ENCODE results near the gene OR1J4.

The OR1J4 gene, protein sequence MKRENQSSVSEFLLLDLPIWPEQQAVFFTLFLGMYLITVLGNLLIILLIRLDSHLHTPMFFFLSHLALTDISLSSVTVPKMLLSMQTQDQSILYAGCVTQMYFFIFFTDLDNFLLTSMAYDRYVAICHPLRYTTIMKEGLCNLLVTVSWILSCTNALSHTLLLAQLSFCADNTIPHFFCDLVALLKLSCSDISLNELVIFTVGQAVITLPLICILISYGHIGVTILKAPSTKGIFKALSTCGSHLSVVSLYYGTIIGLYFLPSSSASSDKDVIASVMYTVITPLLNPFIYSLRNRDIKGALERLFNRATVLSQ

DNA sequence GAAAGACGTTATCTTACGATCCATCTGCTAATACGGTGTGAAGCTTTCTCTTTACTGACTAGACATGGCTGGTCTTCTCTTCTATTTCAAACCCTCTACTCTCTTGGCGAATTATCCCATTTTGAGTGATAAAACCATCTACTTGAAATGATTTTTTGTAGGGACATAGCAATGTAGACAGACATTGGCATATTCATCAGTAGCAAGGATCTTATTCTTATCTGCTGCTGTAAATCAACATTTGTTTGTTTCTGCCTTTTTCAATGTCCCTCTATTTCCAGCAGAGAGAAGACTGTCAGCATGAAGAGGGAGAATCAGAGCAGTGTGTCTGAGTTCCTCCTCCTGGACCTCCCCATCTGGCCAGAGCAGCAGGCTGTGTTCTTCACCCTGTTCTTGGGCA is at the start of gene OR1J4:
TSS of gene OR1J4 (plus strand) at position 301 of the 400 bp plus-strand sequence. CDS start at position 301, 0 bp downstream.
- no peak within 1 kb of the TSS for H3K4me3 ChIP-seq (ENCODE audit: low read depth, low read length)
- no peak for DNase-seq (ENCODE audit: low read depth)
- TF ChIP-seq, protein P1, sequence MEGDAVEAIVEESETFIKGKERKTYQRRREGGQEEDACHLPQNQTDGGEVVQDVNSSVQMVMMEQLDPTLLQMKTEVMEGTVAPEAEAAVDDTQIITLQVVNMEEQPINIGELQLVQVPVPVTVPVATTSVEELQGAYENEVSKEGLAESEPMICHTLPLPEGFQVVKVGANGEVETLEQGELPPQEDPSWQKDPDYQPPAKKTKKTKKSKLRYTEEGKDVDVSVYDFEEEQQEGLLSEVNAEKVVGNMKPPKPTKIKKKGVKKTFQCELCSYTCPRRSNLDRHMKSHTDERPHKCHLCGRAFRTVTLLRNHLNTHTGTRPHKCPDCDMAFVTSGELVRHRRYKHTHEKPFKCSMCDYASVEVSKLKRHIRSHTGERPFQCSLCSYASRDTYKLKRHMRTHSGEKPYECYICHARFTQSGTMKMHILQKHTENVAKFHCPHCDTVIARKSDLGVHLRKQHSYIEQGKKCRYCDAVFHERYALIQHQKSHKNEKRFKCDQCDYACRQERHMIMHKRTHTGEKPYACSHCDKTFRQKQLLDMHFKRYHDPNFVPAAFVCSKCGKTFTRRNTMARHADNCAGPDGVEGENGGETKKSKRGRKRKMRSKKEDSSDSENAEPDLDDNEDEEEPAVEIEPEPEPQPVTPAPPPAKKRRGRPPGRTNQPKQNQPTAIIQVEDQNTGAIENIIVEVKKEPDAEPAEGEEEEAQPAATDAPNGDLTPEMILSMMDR (IDR thresholded peaks at IDR 0.05; ENCODE audit: low read depth, low read length, missing control alignments): no peak
- in situ Hi-C loops (cut with HindIII; ENCODE audit: low sequenced_read_pairs): no loop called here

DNA sequence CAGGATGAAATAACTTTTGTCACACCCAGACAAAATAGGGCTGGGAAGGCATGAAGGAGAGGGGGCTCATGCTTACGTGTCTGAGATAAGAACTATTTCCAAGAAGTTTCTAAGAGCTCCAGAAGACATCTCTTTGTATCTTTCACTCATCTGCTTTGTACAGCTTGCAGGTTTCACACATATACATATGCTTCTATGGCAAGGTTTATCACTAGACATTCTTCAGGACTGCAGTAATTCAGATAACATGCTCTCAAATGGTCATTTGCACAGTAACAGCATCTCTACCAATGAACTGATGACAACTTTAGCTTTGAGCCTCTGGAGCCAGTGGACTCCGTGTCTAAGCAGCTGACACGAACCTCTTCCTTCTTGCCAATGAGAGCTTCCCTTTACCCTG is 44.4 kb upstream of the OR1J4 start:
- in situ Hi-C loops (cut with HindIII; ENCODE audit: low sequenced_read_pairs): no loop called here
- H3K4me3 ChIP-seq (ENCODE audit: low read depth, low read length): no peak overlapping the region
- TF ChIP-seq, protein P1 (IDR thresholded peaks at IDR 0.05; ENCODE audit: low read depth, low read length, missing control alignments): no peak
- DNase-seq (ENCODE audit: low read depth): no peak

DNA sequence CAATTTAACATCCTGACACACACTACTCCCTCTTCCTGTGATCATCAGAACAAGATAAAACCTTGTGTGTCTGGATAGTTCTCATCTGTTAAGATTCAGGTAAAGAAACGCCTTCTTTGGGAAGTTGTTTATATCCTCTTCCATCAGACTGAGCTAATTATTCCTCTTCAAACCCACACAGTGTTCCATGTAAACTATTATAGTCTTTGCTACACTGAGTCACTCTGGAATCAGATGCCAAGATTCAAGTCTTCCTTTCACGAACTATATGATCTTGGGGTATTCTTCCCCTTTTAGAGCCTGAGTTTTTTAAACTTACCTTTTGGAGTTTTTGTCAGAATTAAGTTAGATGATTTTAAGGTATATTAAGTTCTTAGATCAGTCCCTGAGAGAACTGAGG is 43.2 kb upstream of the OR1J4 start:
- TF ChIP-seq, protein P1 (IDR thresholded peaks at IDR 0.05; ENCODE audit: low read depth, low read length, missing control alignments): no peak
- in situ Hi-C loops (cut with HindIII; ENCODE audit: low sequenced_read_pairs): loop anchor here (25.0 kb wide), 1 partner anchor 287 kb away; no protein-coding TSS in a partner anchor
- DNase-seq (ENCODE audit: low read depth): no peak
- H3K4me3 ChIP-seq (ENCODE audit: low read depth, low read length): no peak overlapping the region

DNA sequence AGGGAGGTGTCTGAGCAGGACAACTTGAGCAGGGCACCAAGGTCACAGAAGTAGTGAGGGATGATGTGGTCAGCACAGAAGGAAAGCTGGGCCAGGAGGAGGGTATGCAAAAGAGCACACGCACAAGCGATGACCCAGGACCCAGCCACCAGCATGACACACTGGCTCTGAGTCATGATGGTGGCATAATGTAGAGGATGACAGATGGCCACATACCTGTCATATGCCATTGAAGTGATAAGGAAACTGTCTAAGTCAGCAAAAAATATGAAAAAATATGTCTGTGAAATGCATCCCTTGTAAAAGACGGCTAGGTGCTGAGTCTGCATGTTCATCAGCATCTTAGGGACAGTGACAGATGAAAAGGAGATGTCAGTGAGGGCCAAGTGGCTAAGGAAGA is 41.6 kb upstream of the OR1J4 start:
- no peak for DNase-seq (ENCODE audit: low read depth)
- TF ChIP-seq, protein P1 (IDR thresholded peaks at IDR 0.05; ENCODE audit: low read depth, low read length, missing control alignments): no peak
- H3K4me3 ChIP-seq (ENCODE audit: low read depth, low read length): no peak overlapping the region
- in situ Hi-C loops (cut with HindIII; ENCODE audit: low sequenced_read_pairs): loop anchor here (25.0 kb wide), 1 partner anchor 285 kb away; no protein-coding TSS in a partner anchor

DNA sequence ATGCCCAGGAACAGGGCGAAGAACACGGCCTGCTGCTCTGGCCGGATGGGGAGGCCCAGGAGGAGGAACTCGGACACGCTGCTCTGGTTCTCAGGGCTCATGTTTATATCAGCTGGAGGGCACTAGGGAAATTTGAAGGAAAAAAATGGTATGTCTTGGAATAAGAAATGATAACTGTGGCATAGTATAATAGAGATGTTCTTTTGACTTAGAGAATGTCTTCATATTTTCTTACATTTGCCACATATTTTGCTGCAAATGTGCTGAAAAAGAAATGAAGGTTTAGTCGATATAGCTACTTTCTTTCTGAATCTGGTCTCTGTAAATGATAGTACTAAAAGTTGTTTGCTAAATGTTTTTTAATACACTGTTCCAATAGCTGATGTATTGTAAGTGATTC is 41.1 kb upstream of the OR1J4 start, which contains the start of gene OR1J1:
TSS of gene OR1J1 (minus strand) at position 101 of the 400 bp plus-strand sequence. CDS start at position 101, 0 bp downstream.
- DNase-seq (ENCODE audit: low read depth): no peak
- in situ Hi-C loops (cut with HindIII; ENCODE audit: low sequenced_read_pairs): loop anchor here (25.0 kb wide), 1 partner anchor 284 kb away; no protein-coding TSS in a partner anchor
- TF ChIP-seq, protein P1 (IDR thresholded peaks at IDR 0.05; ENCODE audit: low read depth, low read length, missing control alignments): no peak
- H3K4me3 ChIP-seq (ENCODE audit: low read depth, low read length): no peak within 1 kb of the TSS

DNA sequence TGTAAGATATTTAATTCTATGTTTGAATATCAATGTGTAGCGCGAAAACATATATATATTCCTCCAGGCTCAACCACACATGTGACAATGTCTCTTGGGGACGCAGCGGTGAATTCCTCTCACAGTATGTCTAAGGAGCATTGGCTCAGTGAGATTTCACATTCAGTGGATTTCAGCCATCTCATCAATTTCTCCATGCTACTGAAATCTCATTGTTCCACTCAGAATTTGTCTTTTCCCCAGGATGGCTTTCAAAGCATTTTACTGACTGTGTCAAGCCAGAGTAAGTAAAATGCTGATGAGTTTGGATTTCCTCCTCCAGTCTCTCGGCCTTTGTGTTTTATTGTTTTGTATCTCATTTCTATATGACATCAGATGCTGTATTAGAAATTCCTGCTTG is 39.9 kb upstream of the OR1J4 start:
- DNase-seq (ENCODE audit: low read depth): no peak
- TF ChIP-seq, protein P1 (IDR thresholded peaks at IDR 0.05; ENCODE audit: low read depth, low read length, missing control alignments): no peak
- in situ Hi-C loops (cut with HindIII; ENCODE audit: low sequenced_read_pairs): loop anchor here (25.0 kb wide), 1 partner anchor 283 kb away; no protein-coding TSS in a partner anchor
- no peak overlapping the region for H3K4me3 ChIP-seq (ENCODE audit: low read depth, low read length)
